Measurements from ENCODE around the gene MEX3B.

The MEX3B gene

DNA sequence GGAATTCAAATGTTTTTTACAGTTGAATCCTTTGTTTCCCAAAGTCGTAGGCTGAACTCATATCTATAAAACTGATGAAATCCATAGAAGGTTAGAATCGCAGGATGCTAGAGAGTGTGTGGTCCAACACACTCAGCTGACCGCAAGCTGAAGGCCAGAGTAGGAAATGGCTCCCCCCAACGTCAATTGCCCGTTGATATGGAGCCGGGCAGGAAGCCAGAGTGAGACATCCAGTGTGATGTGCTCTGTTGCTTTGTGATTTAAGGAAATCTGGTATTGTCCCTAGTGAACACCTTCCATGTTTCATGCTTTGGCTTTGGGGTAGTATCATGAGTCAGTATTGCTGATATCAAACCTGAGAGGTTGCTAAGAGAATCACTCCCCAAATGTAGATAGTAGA, 5.8 kb upstream of the MEX3B start:
- no peaks in the 10 kb centered on the region for H3K36me3 ChIP-seq (ENCODE audit: control insufficient read depth in 5 of 5, insufficient read depth in 5 of 5, low read length in 5 of 5)

GRCh38 chr15:82048811-82049210, 3.0 kb upstream of the MEX3B start:
- H3K4me1 ChIP-seq (ENCODE audit: control insufficient read depth in 5 of 5, insufficient read depth in 5 of 5, low read length in 5 of 5) = peaks cover 0 to 37% (median 26%) of the 10 kb centered on the region in 5 donors
- no peak overlapping the region for H3K9ac ChIP-seq (ENCODE audit: low read length in 5 of 5)
- H3K9me3 ChIP-seq (ENCODE audit: control insufficient read depth in 5 of 5, low read length in 5 of 5) = no peaks in the 10 kb centered on the region
- H3K36me3 ChIP-seq (ENCODE audit: control insufficient read depth in 5 of 5, insufficient read depth in 5 of 5, low read length in 5 of 5) = no peaks in the 10 kb centered on the region
- H3K4me3 ChIP-seq (ENCODE audit: low read depth in 1 of 5, low read length in 5 of 5) = no peak overlapping the region
- no peak overlapping the region for H3K27ac ChIP-seq (ENCODE audit: low read depth, low read length)
- peaks cover 0 to 8% (median 0%) of the 10 kb centered on the region in 5 donors for H3K27me3 ChIP-seq (ENCODE audit: control insufficient read depth in 5 of 5, insufficient read depth in 4 of 5, low read length in 5 of 5)

More for the DNA sequence above, 5.8 kb upstream of the MEX3B start:
- H3K4me3 ChIP-seq (ENCODE audit: low read depth in 1 of 5, low read length in 5 of 5) = no peak overlapping the region
- H3K27me3 ChIP-seq (ENCODE audit: control insufficient read depth in 5 of 5, insufficient read depth in 4 of 5, low read length in 5 of 5) = peaks cover 0 to 8% (median 5%) of the 10 kb centered on the region in 5 donors
- H3K4me1 ChIP-seq (ENCODE audit: control insufficient read depth in 5 of 5, insufficient read depth in 5 of 5, low read length in 5 of 5) = peaks cover 0 to 13% (median 8%) of the 10 kb centered on the region in 5 donors
- no peaks in the 10 kb centered on the region for H3K9me3 ChIP-seq (ENCODE audit: control insufficient read depth in 5 of 5, low read length in 5 of 5)
- H3K27ac ChIP-seq (ENCODE audit: low read depth, low read length) = no peak overlapping the region
- H3K9ac ChIP-seq (ENCODE audit: low read length in 5 of 5) = no peak overlapping the region

DNA sequence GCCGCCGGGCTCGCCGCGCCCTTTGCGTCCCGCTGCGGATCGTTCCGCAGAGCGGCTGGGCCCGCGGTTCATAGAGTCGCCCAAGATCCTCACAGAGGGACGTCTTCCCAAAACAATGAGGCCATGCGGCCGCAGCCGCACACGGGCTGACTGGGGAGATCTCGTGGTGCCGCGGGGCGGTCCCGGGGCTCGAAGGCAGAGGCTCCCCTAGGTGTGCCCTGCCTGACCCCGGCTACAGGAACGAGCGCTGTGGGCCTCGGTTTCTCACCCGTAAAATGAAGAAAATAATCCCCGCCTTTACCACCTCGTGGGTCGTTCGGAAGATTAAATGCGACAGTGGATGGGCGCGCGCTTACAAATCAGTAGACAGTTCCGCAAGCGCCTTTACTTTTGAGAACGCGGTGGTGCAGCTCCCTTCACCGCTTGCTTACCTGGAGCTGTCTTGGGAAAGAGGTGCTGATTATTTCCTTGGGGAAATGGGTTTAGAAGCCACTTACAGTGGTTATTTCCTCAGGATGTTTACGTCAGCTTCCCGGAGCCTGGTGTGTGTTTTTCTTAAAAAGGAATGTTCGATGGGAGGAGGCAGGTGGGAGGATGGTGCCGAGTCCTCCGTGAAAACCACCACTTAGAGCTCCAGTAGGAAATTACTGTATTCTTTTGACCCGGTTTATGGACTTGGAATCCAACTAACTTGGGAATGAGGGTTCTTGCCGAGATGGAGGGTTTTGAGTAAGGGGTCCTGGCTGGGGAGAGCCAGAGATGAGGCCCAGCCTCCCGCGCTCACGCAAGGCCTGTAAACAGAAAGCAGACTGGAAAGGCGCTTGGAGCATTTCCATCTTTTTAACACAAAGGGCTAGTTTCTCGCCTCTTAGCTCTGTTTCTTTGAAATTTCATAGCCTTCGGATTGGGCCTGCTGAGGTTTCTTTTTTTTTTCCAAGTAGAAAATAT, 1.9 kb upstream of the MEX3B start:
- Histone ChIP-seq H3K27ac (ENCODE audit: low read depth, low read length) (no peak overlapping the region), H3K4me1 (ENCODE audit: control insufficient read depth in 5 of 5, insufficient read depth in 5 of 5, low read length in 5 of 5) (peaks cover 0 to 43% (median 30%) of the 10 kb centered on the region in 5 donors), H3K9me3 (ENCODE audit: control insufficient read depth in 5 of 5, low read length in 5 of 5) (no peaks in the 10 kb centered on the region), H3K36me3 (ENCODE audit: control insufficient read depth in 5 of 5, insufficient read depth in 5 of 5, low read length in 5 of 5) (peaks cover 0 to 7% (median 0%) of the 10 kb centered on the region in 5 donors), H3K27me3 (ENCODE audit: control insufficient read depth in 5 of 5, insufficient read depth in 4 of 5, low read length in 5 of 5) (peaks cover 0 to 14% (median 0%) of the 10 kb centered on the region in 5 donors), H3K9ac (ENCODE audit: low read length in 5 of 5) (peak overlapping the region in 3 of 5 donors; percentile 39 to 69 (median 42)), H3K4me3 (ENCODE audit: low read depth in 1 of 5, low read length in 5 of 5) (peak overlapping the region; percentile 63 to 91 (median 71))

- Histone ChIP-seq H3K4me3 (ENCODE audit: low read depth in 1 of 5, low read length in 5 of 5) (peak overlapping the region; percentile 83 to 91 (median 88)), H3K36me3 (ENCODE audit: control insufficient read depth in 5 of 5, insufficient read depth in 5 of 5, low read length in 5 of 5) (peaks cover 0 to 7% (median 0%) of the 10 kb centered on the region in 5 donors), H3K9ac (ENCODE audit: low read length in 5 of 5) (peak overlapping the region; percentile 48 to 82 (median 78)), H3K9me3 (ENCODE audit: control insufficient read depth in 5 of 5, low read length in 5 of 5) (no peaks in the 10 kb centered on the region), H3K27ac (ENCODE audit: low read depth, low read length) (peak overlapping the region; percentile 83), H3K27me3 (ENCODE audit: control insufficient read depth in 5 of 5, insufficient read depth in 4 of 5, low read length in 5 of 5) (peaks cover 0 to 14% (median 0%) of the 10 kb centered on the region in 5 donors), H3K4me1 (ENCODE audit: control insufficient read depth in 5 of 5, insufficient read depth in 5 of 5, low read length in 5 of 5) (peaks cover 0 to 43% (median 30%) of the 10 kb centered on the region in 5 donors)
These were observed 1.0 kb upstream of the MEX3B start for GRCh38 chr15:82046666-82047452.

- Histone ChIP-seq H3K4me1 (ENCODE audit: control insufficient read depth in 5 of 5, insufficient read depth in 5 of 5, low read length in 5 of 5) (peaks cover 0 to 43% (median 30%) of the 10 kb centered on the region in 5 donors), H3K27me3 (ENCODE audit: control insufficient read depth in 5 of 5, insufficient read depth in 4 of 5, low read length in 5 of 5) (peaks cover 0 to 14% (median 0%) of the 10 kb centered on the region in 5 donors), H3K4me3 (ENCODE audit: low read depth in 1 of 5, low read length in 5 of 5) (peak overlapping the region; percentile 66 to 91 (median 78)), H3K27ac (ENCODE audit: low read depth, low read length) (peak overlapping the region; percentile 23), H3K9me3 (ENCODE audit: control insufficient read depth in 5 of 5, low read length in 5 of 5) (no peaks in the 10 kb centered on the region), H3K36me3 (ENCODE audit: control insufficient read depth in 5 of 5, insufficient read depth in 5 of 5, low read length in 5 of 5) (peaks cover 0 to 7% (median 0%) of the 10 kb centered on the region in 5 donors), H3K9ac (ENCODE audit: low read length in 5 of 5) (peak overlapping the region in 3 of 5 donors; percentile 47 to 59 (median 52))
These were observed 483 bp downstream of the MEX3B start for GRCh38 chr15:82045179-82045891.

GRCh38 chr15:82044373-82045178, 1.2 kb downstream of the MEX3B start:
- Histone ChIP-seq H3K36me3 (ENCODE audit: control insufficient read depth in 5 of 5, insufficient read depth in 5 of 5, low read length in 5 of 5) (peaks cover 0 to 7% (median 0%) of the 10 kb centered on the region in 5 donors), H3K27me3 (ENCODE audit: control insufficient read depth in 5 of 5, insufficient read depth in 4 of 5, low read length in 5 of 5) (peaks cover 0 to 14% (median 0%) of the 10 kb centered on the region in 5 donors), H3K9ac (ENCODE audit: low read length in 5 of 5) (peak overlapping the region in 3 of 5 donors; percentile 47 to 59 (median 52)), H3K4me1 (ENCODE audit: control insufficient read depth in 5 of 5, insufficient read depth in 5 of 5, low read length in 5 of 5) (peaks cover 0 to 43% (median 30%) of the 10 kb centered on the region in 5 donors), H3K27ac (ENCODE audit: low read depth, low read length) (no peak overlapping the region), H3K9me3 (ENCODE audit: control insufficient read depth in 5 of 5, low read length in 5 of 5) (no peaks in the 10 kb centered on the region), H3K4me3 (ENCODE audit: low read depth in 1 of 5, low read length in 5 of 5) (peak overlapping the region; percentile 67 to 91 (median 78))

GRCh38 chr15:82043796-82044372, 1.9 kb downstream of the MEX3B start:
- Histone ChIP-seq H3K9ac (ENCODE audit: low read length in 5 of 5) (peak overlapping the region in 1 of 5 donors; percentile 59), H3K27ac (ENCODE audit: low read depth, low read length) (no peak overlapping the region), H3K4me1 (ENCODE audit: control insufficient read depth in 5 of 5, insufficient read depth in 5 of 5, low read length in 5 of 5) (peaks cover 0 to 43% (median 30%) of the 10 kb centered on the region in 5 donors)

GRCh38 chr15:82043130-82043673, 2.6 kb downstream of the MEX3B start:
- Histone ChIP-seq H3K9me3 (ENCODE audit: control insufficient read depth in 5 of 5, low read length in 5 of 5) (no peaks in the 10 kb centered on the region), H3K9ac (ENCODE audit: low read length in 5 of 5) (no peak overlapping the region), H3K36me3 (ENCODE audit: control insufficient read depth in 5 of 5, insufficient read depth in 5 of 5, low read length in 5 of 5) (peaks cover 0 to 7% (median 0%) of the 10 kb centered on the region in 5 donors), H3K27ac (ENCODE audit: low read depth, low read length) (no peak overlapping the region), H3K4me1 (ENCODE audit: control insufficient read depth in 5 of 5, insufficient read depth in 5 of 5, low read length in 5 of 5) (peaks cover 0 to 42% (median 30%) of the 10 kb centered on the region in 5 donors), H3K27me3 (ENCODE audit: control insufficient read depth in 5 of 5, insufficient read depth in 4 of 5, low read length in 5 of 5) (peaks cover 0 to 16% (median 0%) of the 10 kb centered on the region in 5 donors), H3K4me3 (ENCODE audit: low read depth in 1 of 5, low read length in 5 of 5) (no peak overlapping the region)

More at GRCh38 chr15:82043796-82044372, 1.9 kb downstream of the MEX3B start:
- H3K4me3 ChIP-seq (ENCODE audit: low read depth in 1 of 5, low read length in 5 of 5) = peak overlapping the region in 4 of 5 donors; percentile 78 to 91 (median 80)
- peaks cover 0 to 7% (median 0%) of the 10 kb centered on the region in 5 donors for H3K36me3 ChIP-seq (ENCODE audit: control insufficient read depth in 5 of 5, insufficient read depth in 5 of 5, low read length in 5 of 5)
- H3K27me3 ChIP-seq (ENCODE audit: control insufficient read depth in 5 of 5, insufficient read depth in 4 of 5, low read length in 5 of 5) = peaks cover 0 to 14% (median 0%) of the 10 kb centered on the region in 5 donors
- no peaks in the 10 kb centered on the region for H3K9me3 ChIP-seq (ENCODE audit: control insufficient read depth in 5 of 5, low read length in 5 of 5)

Measured in subcutaneous abdominal adipose tissue (tissue), 5 donors.